H1 (cell line): Measurements from ENCODE around the gene ASTL. TPM values are rescaled to one million over a fixed set of nuclear protein-coding genes. Genes with fewer than 3 reads are reported as not detected.

Experiments used
- CTCF ChIA-PET: fragments of 300-600 bp; sonication (Branson Sonifier 250); formaldehyde crosslinking; loops from one replicate; lab custom pipeline; 2021; ENCODE audit not compliant: partially characterized antibody; lab: Charles Lee
- POLR2A ChIA-PET: fragments of 300-600 bp; sonication (Branson Sonifier 250); formaldehyde crosslinking; loops from one replicate; lab custom pipeline; 2021; ENCODE audit warnings: inconsistent platforms; ENCODE audit not compliant: partially characterized antibody; lab: Charles Lee
- DNase-seq, 2 experiments: peaks; one replicate each; pipeline versions ENCODE4 v3.0.0 to v3.0.0-alpha.2; 2010 to 2022; ENCODE audit warnings: low spot score in 2 of 2, low read depth in 1 of 2, mixed read lengths in 1 of 2
- FAIRE-seq: peaks from 2 replicates; lab custom pipeline; 2011; peaks lifted over from hg19 to GRCh38; lab: Jason Lieb, UNC
- H2AFZ ChIP-seq: 2 replicates; pipeline ENCODE4 v1.8.1; 2012; ENCODE audit warnings: low read length, inconsistent platforms
- H2AK5ac ChIP-seq: 2 replicates; pipeline ENCODE4 v1.6.1; 2013; ENCODE audit warnings: low read depth, low read length
- H2BK120ac ChIP-seq: replicated peaks from 2 replicates; pipeline ENCODE3; 2013; ENCODE audit warnings: low read depth, low read length, inconsistent platforms
- H2BK12ac ChIP-seq: 2 replicates; pipeline ENCODE4 v1.6.1; 2013; ENCODE audit warnings: low read depth, low read length
- H2BK15ac ChIP-seq: 2 replicates; pipeline ENCODE4 v1.6.1; 2013; ENCODE audit warnings: low read length
- H2BK20ac ChIP-seq: 2 replicates; pipeline ENCODE4 v1.6.1; 2013; ENCODE audit warnings: low read length
- H2BK5ac ChIP-seq: 2 replicates; pipeline ENCODE4 v1.6.1; 2013; ENCODE audit warnings: low read depth, low read length
- H3K14ac ChIP-seq: 2 replicates; pipeline ENCODE4 v1.6.1; 2013; ENCODE audit warnings: inconsistent platforms; ENCODE audit not compliant: insufficient read length
- H3K18ac ChIP-seq: 2 replicates; pipeline ENCODE4 v1.6.1; 2013; ENCODE audit warnings: low read length; ENCODE audit errors: extremely low read depth
- H3K23ac ChIP-seq: 2 replicates; pipeline ENCODE4 v1.6.1; 2013; ENCODE audit warnings: inconsistent platforms; ENCODE audit not compliant: insufficient read length
- H3K23me2 ChIP-seq: 2 replicates; pipeline ENCODE4 v1.6.1; 2013; ENCODE audit warnings: low read depth, low read length
- H3K27ac ChIP-seq: 2 replicates; pipeline ENCODE4 v1.6.1; 2011; ENCODE audit warnings: low read depth, low read length, inconsistent platforms
- H3K27me3 ChIP-seq, 4 experiments: replicated peaks in 1 of 4; 1 replicate in 1 of 4; 2 replicates in 3 of 4; pipeline versions ENCODE4 v1.6.1 to v1.8.1; 2011 to 2013; ENCODE audit warnings: low read length in 3 of 4, mild to moderate bottlenecking in 3 of 4, inconsistent platforms in 2 of 4, mixed read lengths in 2 of 4, moderate library complexity in 1 of 4; ENCODE audit not compliant: control insufficient read depth in 3 of 4, insufficient read depth in 3 of 4; ENCODE audit errors: extremely low read depth in 1 of 4
- H3K36me3 ChIP-seq, 4 experiments: 2 replicates each; pipeline versions ENCODE4 v1.6.1 to v1.8.1; 2011 to 2013; ENCODE audit warnings: mild to moderate bottlenecking in 4 of 4, low read length in 3 of 4, moderate library complexity in 2 of 4, control low read depth in 1 of 4, inconsistent platforms in 1 of 4; ENCODE audit not compliant: insufficient read depth in 4 of 4, control insufficient read depth in 2 of 4
- H3K4ac ChIP-seq: replicated peaks from 2 replicates; pipeline ENCODE3; 2013; ENCODE audit warnings: low read length, low read depth, mixed read lengths, inconsistent platforms; ENCODE audit not compliant: insufficient read length
- H3K4me1 ChIP-seq, 4 experiments: replicated peaks in 1 of 4; 1 replicate in 1 of 4; 2 replicates in 3 of 4; pipeline versions ENCODE4 v1.6.1 to v1.8.1; 2011 to 2013; ENCODE audit warnings: low read length in 3 of 4, inconsistent platforms in 2 of 4, mixed read lengths in 1 of 4; ENCODE audit not compliant: insufficient read depth in 4 of 4, control insufficient read depth in 3 of 4
- H3K4me2 ChIP-seq, 2 experiments: 2 replicates each; pipeline versions ENCODE4 v1.6.1 to v1.8.1; 2011 to 2013; ENCODE audit warnings: low read depth in 2 of 2, low read length in 2 of 2, control low read depth in 1 of 2, inconsistent platforms in 1 of 2, mild to moderate bottlenecking in 1 of 2; ENCODE audit not compliant: insufficient read depth in 1 of 2
- H3K4me3 ChIP-seq, 4 experiments: fragments of 200-600, 300-600 bp in 1 of 4; sonication (generic), shearing (Covaris generic), sonication (Bioruptor Twin) in 1 of 4; 2 replicates each; pipeline versions ENCODE4 v1.5.1 to v1.8.1; 2011 to 2016; ENCODE audit warnings: low read length in 4 of 4, low read depth in 3 of 4, control low read depth in 2 of 4, inconsistent platforms in 2 of 4, mild to moderate bottlenecking in 2 of 4, mixed read lengths in 1 of 4, moderate library complexity in 1 of 4; ENCODE audit not compliant: insufficient read depth in 2 of 4; ENCODE audit errors: extremely low read depth in 1 of 4
- H3K56ac ChIP-seq: replicated peaks from 2 replicates; pipeline ENCODE3; 2013; ENCODE audit warnings: low read depth, mild to moderate bottlenecking, mixed read lengths, low read length, inconsistent platforms; ENCODE audit not compliant: insufficient read length
- H3K79me1 ChIP-seq: 2 replicates; pipeline ENCODE4 v1.6.1; 2013; ENCODE audit warnings: low read depth, low read length, control low read depth
- H3K79me2 ChIP-seq, 2 experiments: 2 replicates each; pipeline versions ENCODE4 v1.6.1 to v1.8.1; 2012 to 2013; ENCODE audit warnings: low read length in 2 of 2, mild to moderate bottlenecking in 2 of 2, inconsistent platforms in 1 of 2; ENCODE audit not compliant: insufficient read depth in 2 of 2, control insufficient read depth in 1 of 2
- H3K9ac ChIP-seq, 4 experiments: replicated peaks in 1 of 4; 1 replicate in 1 of 4; 2 replicates in 3 of 4; pipeline versions ENCODE4 v1.6.1 to v1.8.1; 2011 to 2013; ENCODE audit warnings: low read depth in 3 of 4, low read length in 3 of 4, control low read depth in 2 of 4, mild to moderate bottlenecking in 2 of 4, moderate library complexity in 2 of 4, inconsistent platforms in 1 of 4; ENCODE audit errors: extremely low read depth in 1 of 4
- H3K9me3 ChIP-seq, 2 experiments: 2 replicates each; pipeline versions ENCODE4 v1.6.1 to v1.8.1; 2012 to 2013; ENCODE audit warnings: mild to moderate bottlenecking in 2 of 2, moderate library complexity in 2 of 2, control low read depth in 1 of 2, inconsistent platforms in 1 of 2, low read depth in 1 of 2, low read length in 1 of 2, mixed read lengths in 1 of 2; ENCODE audit not compliant: insufficient read depth in 2 of 2
- H4K20me1 ChIP-seq, 2 experiments: replicated peaks in 1 of 2; 2 replicates each; pipeline versions ENCODE3 to v1.8.1; 2011 to 2013; ENCODE audit warnings: inconsistent platforms in 2 of 2, low read length in 2 of 2, mild to moderate bottlenecking in 1 of 2; ENCODE audit not compliant: insufficient read depth in 2 of 2, control insufficient read depth in 1 of 2
- H4K5ac ChIP-seq: 2 replicates; pipeline ENCODE4 v1.6.1; 2013; ENCODE audit warnings: low read length, low read depth, mixed read lengths, inconsistent platforms; ENCODE audit not compliant: insufficient read length
- H4K8ac ChIP-seq: 2 replicates; pipeline ENCODE4 v1.8.0; 2013; ENCODE audit warnings: mild to moderate bottlenecking, moderate library complexity, low read length, inconsistent platforms; ENCODE audit not compliant: insufficient read depth; ENCODE audit errors: extremely low read depth
- H4K91ac ChIP-seq: replicated peaks from 2 replicates; pipeline ENCODE3; 2013; ENCODE audit warnings: low read length, mixed read lengths, inconsistent platforms; ENCODE audit not compliant: insufficient read length
- CTCF ChIP-seq, 3 experiments: IDR thresholded peaks; 1 replicate in 2 of 3; 2 replicates in 1 of 3; pipeline versions ENCODE4 v1.5.1 to v1.6.1; 2011; ENCODE audit warnings: low read length in 3 of 3, mild to moderate bottlenecking in 3 of 3, inconsistent platforms in 2 of 3, low read depth in 1 of 3, moderate library complexity in 1 of 3; ENCODE audit not compliant: insufficient read depth in 1 of 3; ENCODE audit errors: control extremely low read depth in 1 of 3
- EGR1 ChIP-seq: IDR thresholded peaks from 2 replicates; pipeline ENCODE4 v1.6.1; 2011; ENCODE audit warnings: low read depth, low read length, borderline replicate concordance
- FOSL1 ChIP-seq: IDR thresholded peaks from 2 replicates; pipeline ENCODE4 v1.6.1; 2011; ENCODE audit warnings: mild to moderate bottlenecking, low read depth, low read length, moderate library complexity; ENCODE audit not compliant: insufficient read depth
- GTF2F1 ChIP-seq: IDR thresholded peaks from 2 replicates; pipeline ENCODE4 v1.6.1; 2012; ENCODE audit warnings: low read depth, low read length, improper control_type of control experiment, borderline replicate concordance
- RAD21 ChIP-seq, 2 experiments: IDR thresholded peaks in 1 of 2; conservative IDR thresholded peaks in 1 of 2; 2 replicates each; pipeline ENCODE4 v1.6.1; 2011; ENCODE audit warnings: low read depth in 2 of 2, low read length in 2 of 2, improper control_type of control experiment in 1 of 2, inconsistent platforms in 1 of 2, mild to moderate bottlenecking in 1 of 2, moderate library complexity in 1 of 2
- SIX5 ChIP-seq: IDR thresholded peaks from 2 replicates; pipeline ENCODE4 v1.6.1; 2011; ENCODE audit warnings: mild to moderate bottlenecking, low read depth, low read length
- SP4 ChIP-seq: IDR thresholded peaks from 2 replicates; pipeline ENCODE4 v1.6.1; 2012; ENCODE audit warnings: low read length, inconsistent platforms
- TBP ChIP-seq: IDR thresholded peaks from 2 replicates; pipeline ENCODE4 v1.6.1; 2011; ENCODE audit warnings: low read depth, low read length, improper control_type of control experiment
- WGBS, 2 experiments: shearing (Covaris generic) in 1 of 2; methylation state at CpG; one replicate each; pipeline versions ENCODE4 v1.1.6 to v1.1.7; 2013 to 2015; ENCODE audit warnings: low lambda C conversion rate in 2 of 2, mixed read lengths in 2 of 2, inconsistent platforms in 1 of 2, low coverage in 1 of 2, missing lambda C conversion rate in 1 of 2; ENCODE audit not compliant: insufficient replicate concordance in 2 of 2, insufficient coverage in 1 of 2, insufficient read length in 1 of 2; ENCODE audit errors: extremely low coverage in 1 of 2, missing lambda C conversion rate in 1 of 2; 5-methylcytosine and 5-hydroxymethylcytosine counted together
- polyA plus RNA-seq, 7 experiments: library from polyadenylated mRNA; depleted of rRNA in 3 of 7; stranded (reverse) in 5 of 7; unstranded in 2 of 7; fragments of >200 nt in 5 of 7; fragments of 200-250 nt in 2 of 7; gene quantifications; 1 replicate in 5 of 7; 2 replicates in 1 of 7; 4 replicates in 1 of 7; pipeline versions ENCODE4 v1.2.1 to v1.2.3, GENCODE V29; 2011 to 2013; ENCODE audit warnings: missing spikeins in 2 of 7, mixed read lengths in 2 of 7
- total RNA-seq: library from RNA; stranded (reverse); fragmentation: NEBNext Ultra II Directional; extraction: Animal tissue kit (Norgen Biotek cat#: 25700); gene quantifications from 2 replicates; pipeline ENCODE4 v1.2.1, GENCODE V29; 2021

The ASTL gene
- total and polyA plus RNA-seq, 2 of the 8 experiments (the other 6 are each of a cell fraction or from before 2014, with no cell fraction given) = 0.60 to 1.4 TPM

- Histone ChIP-seq H2BK20ac (no peak overlapping the region), H2AK5ac (no peak overlapping the region), H3K4ac (no peak overlapping the region)
These were observed 2.1 kb downstream of the ASTL start for GRCh38 chr2:96136129-96136720.

More at GRCh38 chr2:96136129-96136720, 2.1 kb downstream of the ASTL start:
- Histone ChIP-seq H3K4me2 (no peak overlapping the region), H3K79me2 (no peaks in the 10 kb centered on the region), H3K79me1 (no peaks in the 10 kb centered on the region), H4K8ac (no peak overlapping the region), H2AFZ (no peak overlapping the region), H3K36me3 (no peaks in the 10 kb centered on the region), H3K9ac (no peak overlapping the region), H2BK12ac (no peak overlapping the region; the same call in 1 of the 2 replicates), H4K20me1 (peaks cover 0 to 2% of the 10 kb centered on the region in 2 experiments), H2BK120ac (no peak overlapping the region), H3K14ac (no peak overlapping the region), H3K56ac (no peak overlapping the region), H3K27ac (no peak overlapping the region), H3K27me3 (no peaks in the 10 kb centered on the region; a peak in 1 of 7 replicates), H3K23me2 (no peaks in the 10 kb centered on the region), H2BK15ac (0 out of 2 replicates have a peak overlapping the region, but pooled peaks have one; percentile 29), H4K5ac (no peak overlapping the region), H3K4me3 (no peak overlapping the region), H3K18ac (no peak overlapping the region), H3K9me3 (no peaks in the 10 kb centered on the region), H3K4me1 (peaks cover 0 to 13% (median 4%) of the 10 kb centered on the region in 4 experiments; a peak in 5 of 7 replicates), H3K23ac (no peak overlapping the region), H4K91ac (no peak overlapping the region), H2BK5ac (no peak overlapping the region)
- FAIRE-seq (no peak), DNase-seq (no peak)
- CTCF ChIA-PET = interaction anchor here (0.8 to 13.4 kb wide), 8 partner anchors 15 to 144 kb away, joined by 3 to 155 read pairs (median 6); no protein-coding TSS in a partner anchor
- WGBS, 2 experiments = 84% methylated on average over 8 of the region's 8 CpGs; no CpG with 5 or more reads in 1 of the 2 experiments
- POLR2A ChIA-PET = no interaction called here
- no peak for TF ChIP-seq SIX5
- no peak for TF ChIP-seq SP4
- no peak for TF ChIP-seq RAD21 (IDR thresholded peaks at IDR 0.05 in 1 of 2, conservative IDR thresholded peaks at IDR 0.05 in 1 of 2; ENCODE audit: low read depth in 2 of 2, low read length in 2 of 2)
- TF ChIP-seq TBP = no peak
- TF ChIP-seq GTF2F1 = no peak
- no peak for TF ChIP-seq FOSL1
- TF ChIP-seq EGR1 = no peak
- TF ChIP-seq CTCF (IDR thresholded peaks at IDR 0.05; ENCODE audit: control extremely low read depth in 1 of 3, insufficient read depth in 1 of 3, low read depth in 1 of 3, low read length in 3 of 3) = no peak
